GM19328 (cell line): ENCODE data around the gene SRSF12.

Source experiments
- ATAC-seq: cut with Tn5 transposase; IDR thresholded peaks from one replicate; pipeline ENCODE4 v1.9.1; 2021; ENCODE audit warnings: mild to moderate bottlenecking, moderate library complexity; ENCODE audit not compliant: unreplicated experiment

Gene SRSF12

GRCh38 chr6:89117211-89118108, at the start of gene SRSF12:
SRSF12 (minus strand) TSS chr6:89118071; CDS start chr6:89117887, 184 bp downstream.
- no peak for ATAC-seq

- no peak for ATAC-seq
Measured at GRCh38 chr6:89162047-89162371, 44.1 kb upstream of the SRSF12 start.

GRCh38 chr6:89161326-89162046, 43.6 kb upstream of the SRSF12 start:
- ATAC-seq = no peak

- ATAC-seq = no peak
Measured at GRCh38 chr6:89160331-89161092, 42.6 kb upstream of the SRSF12 start.

- ATAC-seq = no peak
Measured at GRCh38 chr6:89154131-89154530, 36.3 kb upstream of the SRSF12 start.

- no peak for ATAC-seq
Measured at GRCh38 chr6:89148016-89148750, 30.3 kb upstream of the SRSF12 start.

- ATAC-seq = peak; percentile 27
Measured at GRCh38 chr6:89146718-89147700, 29.1 kb upstream of the SRSF12 start.

GRCh38 chr6:89145956-89146717, 28.3 kb upstream of the SRSF12 start, which contains the start of gene PM20D2:
PM20D2 (plus strand) TSS chr6:89146055; CDS start chr6:89146145, 90 bp downstream.
- peak; percentile 74 for ATAC-seq

- peak; percentile 38 for ATAC-seq
Measured at GRCh38 chr6:89145091-89145955, 27.5 kb upstream of the SRSF12 start.

- ATAC-seq = peak; percentile 25
Measured at GRCh38 chr6:89144354-89144906, 26.6 kb upstream of the SRSF12 start.

GRCh38 chr6:89140347-89141156, 22.7 kb upstream of the SRSF12 start:
- no peak for ATAC-seq

GRCh38 chr6:89139509-89140346, 21.9 kb upstream of the SRSF12 start:
- ATAC-seq = no peak

- no peak for ATAC-seq
Measured at GRCh38 chr6:89138173-89138572, 20.3 kb upstream of the SRSF12 start.

GRCh38 chr6:89134723-89135122, 16.9 kb upstream of the SRSF12 start:
- ATAC-seq = no peak

GRCh38 chr6:89133981-89134380, 16.1 kb upstream of the SRSF12 start:
- no peak for ATAC-seq

GRCh38 chr6:89132057-89132456, 14.2 kb upstream of the SRSF12 start:
- no peak for ATAC-seq
